HL-60 (cell line): ENCODE data around the gene NFATC1.

Source experiments
- CTCF ChIP-seq: IDR thresholded peaks from one replicate; pipeline ENCODE4 v1.5.1; 2011; ENCODE audit warnings: low read length, control low read depth, inconsistent platforms; ENCODE audit not compliant: insufficient read depth
- GABPA ChIP-seq: IDR thresholded peaks from 2 replicates; pipeline ENCODE4 v1.6.1; 2012; ENCODE audit warnings: low read depth
- POLR2AphosphoS5 ChIP-seq: IDR thresholded peaks from 2 replicates; pipeline ENCODE4 v1.6.1; 2012; ENCODE audit warnings: low read depth
- REST ChIP-seq: IDR thresholded peaks from 2 replicates; pipeline ENCODE4 v1.6.1; 2012; ENCODE audit warnings: low read depth; ENCODE audit not compliant: insufficient replicate concordance
- SPI1 ChIP-seq: IDR thresholded peaks from 2 replicates; pipeline ENCODE4 v1.6.1; 2012; ENCODE audit warnings: low read depth, mild to moderate bottlenecking, borderline replicate concordance

DNA sequence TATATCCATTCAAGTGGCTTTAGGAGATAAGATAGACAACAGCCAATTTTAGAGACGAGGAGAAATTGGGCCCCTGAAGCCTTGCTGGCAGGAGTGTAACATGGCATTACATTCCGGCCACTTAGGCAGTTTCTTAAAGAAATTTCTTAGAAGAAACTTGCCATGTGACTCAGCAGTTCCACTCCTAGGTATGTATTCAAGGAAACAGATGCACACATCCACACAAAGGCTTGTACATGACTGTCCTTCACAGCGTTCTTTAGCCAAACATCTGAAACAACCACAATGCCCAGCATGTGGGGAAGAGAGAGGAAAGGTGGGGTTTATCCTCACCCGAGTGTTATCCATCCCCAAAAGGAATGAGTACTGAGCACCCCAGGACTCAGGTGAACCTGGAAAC is 107.1 kb downstream of the NFATC1 start:
- TF ChIP-seq CTCF (no peak), POLR2AphosphoS5 (no peak), REST (no peak), SPI1 (no peak), GABPA (no peak)
